GM18520 (cell line): ENCODE data around the gene MLYCD.

Source experiments
- ATAC-seq: cut with Tn5 transposase; IDR thresholded peaks from one replicate; pipeline ENCODE4 v1.9.1; 2021; ENCODE audit not compliant: unreplicated experiment

MLYCD gene

DNA sequence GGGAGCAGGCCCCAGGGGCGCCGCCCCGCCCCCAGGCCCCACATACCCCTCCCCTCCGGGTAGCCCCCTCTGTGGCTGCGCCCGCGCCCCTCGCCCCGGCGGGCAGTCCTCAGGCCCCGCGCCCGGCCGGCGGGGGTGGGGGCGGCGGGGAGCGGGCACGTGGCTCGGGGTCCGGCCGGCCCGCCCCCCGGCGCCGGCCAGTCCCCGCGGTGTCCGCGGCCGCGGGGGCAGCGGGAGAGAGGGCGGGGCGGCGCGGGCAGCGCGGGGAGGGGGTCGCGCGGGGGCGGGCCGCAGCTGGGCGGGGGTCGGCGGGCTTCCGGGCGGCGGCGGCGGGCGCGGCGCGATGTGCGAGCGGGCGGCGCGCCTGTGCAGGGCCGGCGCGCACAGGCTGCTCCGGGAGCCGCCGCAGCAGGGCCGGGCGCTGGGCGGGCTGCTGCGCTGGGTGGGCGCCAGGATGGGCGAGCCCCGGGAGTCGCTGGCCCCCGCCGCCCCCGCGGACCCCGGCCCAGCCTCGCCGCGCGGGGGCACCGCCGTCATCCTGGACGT is 69.5 kb downstream of the MLYCD start:
- ATAC-seq = no peak

DNA sequence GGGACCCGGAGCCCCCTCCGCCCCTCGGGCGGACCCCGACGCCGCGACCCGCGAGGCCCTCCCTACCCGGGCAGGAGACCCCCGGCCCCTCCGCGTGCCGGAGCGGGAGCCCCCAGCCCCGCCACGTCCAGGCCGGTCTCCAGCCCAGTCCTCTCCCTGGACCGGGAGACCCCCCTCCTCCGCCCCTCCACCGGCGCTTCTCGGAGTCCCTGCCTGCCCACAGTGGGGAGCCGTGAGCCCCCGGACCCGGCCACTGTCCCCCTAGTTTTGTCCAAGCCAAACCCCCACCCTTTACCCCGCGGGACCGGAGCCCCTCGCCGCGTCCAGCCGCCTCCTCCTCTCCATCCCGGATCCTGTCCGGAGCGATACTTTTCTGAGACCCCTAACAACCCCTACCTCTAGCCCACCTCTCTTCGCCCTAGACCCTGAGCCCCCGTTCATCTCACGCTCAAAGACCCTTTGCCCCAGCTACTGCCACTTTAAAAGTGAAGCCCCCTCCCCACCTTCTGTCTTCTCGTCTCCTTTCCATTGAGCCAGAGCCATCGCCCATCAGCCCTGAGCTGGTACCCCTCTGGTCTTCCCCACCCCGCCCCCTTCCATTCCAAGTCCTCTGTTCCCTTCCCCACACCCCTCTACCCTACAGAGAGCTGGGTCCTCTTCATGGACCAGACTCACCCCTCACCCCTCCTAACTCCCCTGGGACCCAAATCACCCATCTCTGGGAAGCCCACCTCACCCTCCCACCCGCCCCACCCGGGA is 70.2 kb downstream of the MLYCD start:
- no peak for ATAC-seq

DNA sequence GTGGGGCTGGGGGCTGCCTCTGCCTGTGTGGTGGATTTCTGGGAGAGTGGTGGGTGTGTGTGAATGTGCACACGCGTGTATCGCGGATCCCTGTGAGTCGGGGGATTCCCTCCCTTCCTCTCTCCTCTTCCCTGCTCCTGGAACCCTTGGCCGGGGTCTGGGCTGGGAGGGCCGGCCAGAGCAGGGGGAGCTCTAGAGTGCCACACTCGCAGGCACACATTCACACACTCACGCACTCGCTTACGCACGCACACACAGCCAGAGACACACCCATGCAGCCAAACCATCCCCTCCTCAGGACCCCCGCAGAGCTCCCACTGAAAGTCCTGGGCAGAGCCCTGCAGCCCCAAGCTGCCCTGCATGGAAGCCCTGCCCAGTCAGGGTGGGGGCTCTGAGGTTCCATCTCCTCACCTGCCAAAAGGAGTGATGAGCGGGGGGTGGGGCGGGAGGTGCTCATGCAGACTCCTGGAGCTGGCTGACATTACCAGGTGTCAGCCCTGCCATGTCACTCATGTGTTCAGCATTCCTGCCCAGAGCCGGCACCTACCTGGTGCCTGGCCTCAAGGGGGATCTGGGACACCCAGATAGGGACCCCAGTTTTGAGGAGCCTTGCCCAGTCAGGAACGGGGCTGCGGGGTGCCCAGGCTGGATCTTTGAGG is 71.0 kb downstream of the MLYCD start:
- no peak for ATAC-seq

DNA sequence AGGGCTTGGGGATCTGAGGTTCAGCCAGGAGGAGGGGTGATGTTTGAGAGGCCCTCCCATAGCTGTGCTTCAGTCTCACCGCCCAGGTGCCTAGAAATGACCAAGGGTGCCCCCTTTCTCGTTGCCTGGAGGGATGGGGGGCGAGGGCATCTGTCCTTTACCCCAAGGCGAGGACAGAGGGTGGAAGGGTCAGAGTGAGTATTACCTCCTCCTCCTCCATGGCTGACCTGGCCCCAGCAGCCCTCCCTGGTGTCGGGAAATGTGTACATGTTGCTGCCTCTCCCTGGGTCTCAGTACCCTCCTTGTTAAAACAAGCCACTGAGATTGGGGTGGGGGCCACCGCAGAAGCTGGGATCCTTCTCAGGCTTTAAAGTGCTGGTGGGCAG is 71.5 kb downstream of the MLYCD start:
- no peak for ATAC-seq

DNA sequence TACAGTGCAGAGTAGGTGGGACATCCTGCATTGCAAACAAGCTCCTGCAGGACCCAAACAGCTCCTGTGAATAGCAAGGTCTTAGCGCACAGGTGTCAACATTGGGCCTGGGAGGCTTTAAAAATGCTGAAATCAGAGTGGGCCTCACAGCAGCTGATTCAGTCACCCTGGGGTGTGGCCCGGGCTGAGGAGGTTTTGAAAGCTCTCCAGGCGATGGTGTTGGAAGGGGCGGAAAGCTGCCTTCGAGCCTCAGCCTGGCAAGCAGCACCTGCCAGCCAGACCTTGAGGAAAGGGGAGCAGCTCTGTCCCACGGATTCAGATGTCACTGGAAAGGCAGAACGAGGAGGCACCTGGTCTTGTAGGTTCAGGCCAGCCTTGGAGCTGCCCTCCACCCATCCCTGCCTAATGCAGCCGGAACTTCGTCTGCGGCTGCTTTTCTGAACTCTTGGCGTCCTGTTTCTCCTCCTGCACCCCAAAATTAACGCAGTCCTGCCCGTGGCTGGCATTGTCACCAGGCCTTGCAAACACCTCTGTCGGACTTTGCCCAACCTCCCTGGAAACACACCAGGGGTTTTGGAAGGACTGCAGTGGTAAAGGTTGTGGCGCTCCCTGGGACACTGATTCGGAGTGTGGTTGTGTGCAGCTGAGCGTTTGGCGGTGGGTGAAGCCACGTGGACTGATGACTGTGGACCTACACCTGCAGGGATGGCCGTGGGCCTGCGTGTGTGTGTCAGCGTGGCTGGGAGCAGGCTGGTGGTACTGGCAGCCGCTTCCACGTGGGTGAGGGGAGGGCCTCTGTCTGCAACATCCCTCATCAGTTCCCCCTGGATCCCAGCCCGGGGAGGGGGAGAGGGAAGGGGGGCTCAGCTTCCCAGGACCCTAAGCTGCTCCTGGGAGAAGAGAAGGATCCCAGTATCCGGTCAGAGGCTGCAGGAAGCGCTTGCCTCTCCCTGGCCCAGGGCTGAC is 72.5 kb downstream of the MLYCD start:
- no peak for ATAC-seq

DNA sequence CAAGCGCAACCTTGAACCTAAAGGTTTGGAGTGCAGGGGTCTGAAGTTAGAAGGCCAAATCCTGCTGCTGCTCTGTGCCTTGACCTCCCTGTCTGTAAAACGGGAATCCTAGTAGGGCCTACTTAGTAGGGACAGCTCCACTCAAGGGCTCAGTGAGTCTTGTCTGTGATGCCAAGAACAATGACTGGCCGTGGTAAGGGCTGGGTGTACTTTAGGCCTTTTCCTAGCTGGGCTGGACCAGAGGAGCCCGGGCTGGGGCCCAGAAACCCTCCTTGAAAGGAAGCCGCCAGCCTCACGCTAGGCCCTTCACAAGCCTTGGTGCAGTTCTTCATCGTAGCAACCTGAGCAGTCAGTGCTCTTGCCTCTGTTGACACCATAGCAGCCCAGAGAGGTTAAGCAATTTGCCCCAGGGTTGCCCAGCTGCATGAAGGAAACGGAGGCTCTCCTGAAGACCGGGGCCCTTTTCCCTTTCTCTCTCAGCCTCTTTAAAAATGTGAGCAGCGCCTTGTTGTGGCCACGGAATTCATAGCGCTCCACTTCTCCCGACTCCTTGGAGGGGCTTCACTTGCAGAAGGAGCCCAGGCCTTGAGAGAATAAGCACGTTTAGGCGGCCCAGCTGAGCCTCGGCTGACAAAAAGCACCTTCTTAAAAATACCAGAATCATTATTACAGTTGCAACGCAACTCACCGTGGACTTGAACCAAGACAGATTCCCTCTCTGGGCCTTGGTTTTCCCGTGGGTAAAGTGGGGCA is 73.5 kb downstream of the MLYCD start:
- ATAC-seq = no peak

DNA sequence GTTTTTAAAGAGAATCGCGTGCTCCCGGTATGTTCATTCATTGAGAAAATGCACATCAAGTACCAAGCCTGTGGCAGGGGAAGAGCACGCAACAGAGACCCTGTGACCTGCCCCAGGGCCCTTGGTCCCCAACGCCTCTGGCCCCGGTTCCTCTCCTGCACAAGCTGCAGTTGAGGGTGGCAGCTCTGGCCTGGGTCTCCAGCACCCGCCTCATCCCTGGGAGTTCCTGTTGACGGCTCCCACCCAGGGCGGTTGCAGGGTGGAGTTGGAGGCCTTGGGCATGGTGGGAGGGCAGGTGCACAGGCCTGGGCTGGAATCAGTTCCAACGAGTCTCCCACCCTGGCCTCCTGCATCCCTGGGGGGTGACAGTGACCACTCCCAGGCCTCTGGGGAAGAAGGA is 74.2 kb downstream of the MLYCD start:
- no peak for ATAC-seq

DNA sequence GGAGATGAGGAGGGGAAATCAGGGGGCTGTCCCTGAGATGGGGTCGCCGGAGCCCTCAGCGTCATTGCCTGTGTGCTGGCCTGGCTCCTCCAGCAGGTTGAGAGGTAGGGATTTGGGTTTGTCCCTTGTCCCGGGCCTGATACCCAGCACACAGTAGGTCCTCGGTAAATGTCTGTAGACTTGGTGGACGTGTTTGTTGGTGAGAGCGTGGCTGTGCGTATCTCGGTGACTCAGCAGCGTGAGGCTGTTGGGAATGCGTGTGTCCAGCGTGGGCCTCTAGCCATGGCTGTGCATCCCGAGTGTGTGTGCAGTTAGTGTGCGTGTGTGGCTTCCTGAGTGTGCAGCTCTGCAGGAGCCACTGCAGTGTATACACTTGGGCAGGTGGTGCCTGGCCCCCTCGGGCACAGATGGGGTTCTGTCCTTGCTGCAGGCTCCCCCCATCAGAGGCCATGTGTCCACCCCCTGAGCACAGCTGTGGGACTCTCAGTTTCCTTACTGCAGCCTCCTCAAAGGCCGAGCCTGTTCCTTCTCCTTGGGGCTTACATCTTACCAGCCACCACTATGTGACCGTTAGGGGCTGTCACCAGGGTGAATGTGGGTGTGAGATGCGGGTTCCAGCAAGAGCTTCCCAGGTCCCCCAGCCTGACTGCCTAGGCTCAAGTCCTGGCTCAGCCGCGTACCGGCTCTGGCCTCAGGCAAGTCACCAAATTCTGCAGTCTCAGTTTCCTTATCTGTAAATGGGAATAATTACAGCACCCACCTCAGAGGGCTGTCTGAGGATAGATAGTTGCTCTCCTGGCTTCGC is 74.9 kb downstream of the MLYCD start:
- ATAC-seq = no peak

DNA sequence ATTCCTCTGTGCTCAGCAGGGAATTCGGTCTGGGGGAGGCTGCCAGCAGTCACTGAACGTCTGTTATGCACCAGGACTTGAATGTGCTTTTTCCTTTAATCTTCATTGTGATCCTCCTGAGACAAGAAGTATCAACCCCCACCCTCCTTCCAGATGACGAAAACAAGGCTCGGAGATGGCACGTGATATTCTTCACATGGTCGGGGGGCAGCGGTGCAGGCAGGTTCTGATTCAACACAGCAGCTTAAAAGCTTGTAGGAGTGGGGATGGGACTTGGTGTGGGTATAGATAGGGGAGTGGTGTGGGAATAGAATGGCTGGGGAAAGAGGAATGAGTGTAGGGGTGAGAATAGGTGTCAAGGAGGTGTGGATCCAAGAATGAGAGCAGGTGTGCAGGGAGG is 75.6 kb downstream of the MLYCD start:
- no peak for ATAC-seq

DNA sequence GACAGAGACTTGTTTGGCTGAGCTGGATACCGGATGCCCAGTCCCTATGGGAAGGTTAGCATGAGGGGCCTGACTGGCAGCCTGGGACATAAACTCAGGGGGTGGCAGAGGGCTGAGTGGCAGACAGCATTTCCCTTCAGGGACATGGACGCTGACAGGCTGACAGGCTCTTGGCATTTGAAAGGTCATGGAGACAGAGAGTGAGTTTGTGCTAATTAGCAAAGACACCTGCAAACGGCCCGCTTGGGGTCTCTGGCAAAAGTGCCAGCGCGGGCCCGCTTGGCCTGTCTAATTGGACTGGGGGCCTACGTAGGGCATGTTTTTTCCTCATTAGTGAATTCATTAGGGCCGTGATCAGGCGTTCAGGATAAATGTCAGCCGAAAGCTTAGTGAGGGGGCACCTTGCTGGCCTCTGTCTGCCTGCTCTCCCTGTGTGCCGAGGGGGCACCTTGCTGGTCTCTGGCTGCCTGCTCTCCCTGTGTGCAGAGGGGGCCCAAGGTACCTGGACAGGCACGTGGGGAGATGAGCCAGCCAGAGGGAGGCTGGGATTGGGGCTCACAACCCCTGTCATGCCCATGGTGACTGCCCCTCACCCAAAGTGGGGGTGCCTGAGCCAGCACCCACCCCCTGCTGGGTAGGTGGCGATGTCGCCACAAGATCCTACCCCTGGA is 76.8 kb downstream of the MLYCD start:
- no peak for ATAC-seq
